GM06990 (cell line): ENCODE results near the gene ANTKMT.

Experiments
- DNase-seq: peaks from one replicate; pipeline ENCODE4 v3.0.0-alpha.2; 2011; ENCODE audit not compliant: insufficient read length; ENCODE audit errors: extremely low read depth
- H3K27me3 ChIP-seq: replicated peaks from 2 replicates; pipeline ENCODE4 v1.6.0; 2011; ENCODE audit warnings: low read length; ENCODE audit not compliant: control insufficient read depth, insufficient read depth
- H3K36me3 ChIP-seq: 2 replicates; pipeline ENCODE4 v1.5.1; 2011; ENCODE audit warnings: low read length; ENCODE audit not compliant: control insufficient read depth, insufficient read depth
- H3K4me3 ChIP-seq: replicated peaks from 2 replicates; pipeline ENCODE4 v1.5.1; 2011; ENCODE audit warnings: low read depth, mild to moderate bottlenecking, control low read depth, low read length
- TF ChIP-seq, protein P1 (sequence below): IDR thresholded peaks from 2 replicates; pipeline ENCODE4 v1.5.1; 2011; ENCODE audit warnings: low read length, control low read depth, mild to moderate bottlenecking, inconsistent platforms; ENCODE audit not compliant: insufficient read depth, poor library complexity, severe bottlenecking

Gene ANTKMT

GRCh38 chr16:730666-731509, 9.9 kb downstream of the ANTKMT start:
- H3K36me3 ChIP-seq = peaks cover 23% of the 10 kb centered on the region

DNA sequence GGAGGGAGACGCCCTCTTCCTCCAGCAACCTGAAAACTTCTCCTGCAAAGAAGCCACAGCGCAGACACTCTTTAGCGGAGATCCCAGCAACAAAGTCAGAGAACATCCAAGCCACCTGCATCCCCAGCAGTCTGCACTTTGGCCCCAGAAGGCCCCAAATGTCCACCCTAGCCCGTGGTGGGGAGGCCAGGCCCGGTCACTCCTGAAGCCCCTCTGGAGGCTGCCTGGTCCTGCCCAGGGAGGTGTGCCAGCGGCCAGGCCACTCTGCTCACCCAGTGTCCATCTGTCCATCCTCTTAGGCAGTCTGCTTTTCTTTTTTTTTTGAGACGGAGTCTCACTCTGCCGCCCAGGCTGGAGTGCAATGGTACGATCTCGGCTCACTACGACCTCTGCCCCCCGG, 11.4 kb downstream of the ANTKMT start:
- no peak for DNase-seq
- peaks cover 26% of the 10 kb centered on the region for H3K36me3 ChIP-seq
- no peak overlapping the region for H3K4me3 ChIP-seq
- H3K27me3 ChIP-seq = no peaks in the 10 kb centered on the region
- TF ChIP-seq, protein P1, sequence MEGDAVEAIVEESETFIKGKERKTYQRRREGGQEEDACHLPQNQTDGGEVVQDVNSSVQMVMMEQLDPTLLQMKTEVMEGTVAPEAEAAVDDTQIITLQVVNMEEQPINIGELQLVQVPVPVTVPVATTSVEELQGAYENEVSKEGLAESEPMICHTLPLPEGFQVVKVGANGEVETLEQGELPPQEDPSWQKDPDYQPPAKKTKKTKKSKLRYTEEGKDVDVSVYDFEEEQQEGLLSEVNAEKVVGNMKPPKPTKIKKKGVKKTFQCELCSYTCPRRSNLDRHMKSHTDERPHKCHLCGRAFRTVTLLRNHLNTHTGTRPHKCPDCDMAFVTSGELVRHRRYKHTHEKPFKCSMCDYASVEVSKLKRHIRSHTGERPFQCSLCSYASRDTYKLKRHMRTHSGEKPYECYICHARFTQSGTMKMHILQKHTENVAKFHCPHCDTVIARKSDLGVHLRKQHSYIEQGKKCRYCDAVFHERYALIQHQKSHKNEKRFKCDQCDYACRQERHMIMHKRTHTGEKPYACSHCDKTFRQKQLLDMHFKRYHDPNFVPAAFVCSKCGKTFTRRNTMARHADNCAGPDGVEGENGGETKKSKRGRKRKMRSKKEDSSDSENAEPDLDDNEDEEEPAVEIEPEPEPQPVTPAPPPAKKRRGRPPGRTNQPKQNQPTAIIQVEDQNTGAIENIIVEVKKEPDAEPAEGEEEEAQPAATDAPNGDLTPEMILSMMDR = no peak

More at GRCh38 chr16:730666-731509, 9.9 kb downstream of the ANTKMT start:
- no peak overlapping the region for H3K4me3 ChIP-seq
- H3K27me3 ChIP-seq = no peaks in the 10 kb centered on the region
- peak; percentile 10 for DNase-seq
- TF ChIP-seq, protein P1 = no peak

DNA sequence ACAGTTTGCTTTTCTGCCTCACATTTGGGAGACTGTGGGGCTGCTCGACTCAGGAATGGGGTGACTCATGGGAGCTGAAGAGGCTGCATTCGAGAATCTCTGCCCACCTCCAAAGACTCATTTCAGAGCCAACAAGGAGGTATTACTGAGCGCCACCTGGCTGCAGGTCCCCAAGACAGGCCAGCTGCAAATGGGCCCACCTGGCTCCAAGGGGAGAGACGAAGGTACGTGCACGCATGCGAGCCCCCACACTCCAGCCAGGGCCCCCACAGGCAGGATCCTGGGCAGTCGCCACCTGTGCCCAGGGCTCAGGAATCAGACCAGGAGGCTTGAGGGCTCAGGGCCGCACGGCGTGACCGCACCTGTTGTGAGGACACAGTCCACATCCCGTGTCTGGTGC, 12.0 kb downstream of the ANTKMT start:
- DNase-seq = peak; percentile 15
- Histone ChIP-seq H3K4me3 (no peak overlapping the region), H3K27me3 (no peaks in the 10 kb centered on the region), H3K36me3 (peaks cover 26% of the 10 kb centered on the region)
- TF ChIP-seq, protein P1 = no peak

- peaks cover 26% of the 10 kb centered on the region for H3K36me3 ChIP-seq
These were observed 12.6 kb downstream of the ANTKMT start for GRCh38 chr16:733382-734207.

DNA sequence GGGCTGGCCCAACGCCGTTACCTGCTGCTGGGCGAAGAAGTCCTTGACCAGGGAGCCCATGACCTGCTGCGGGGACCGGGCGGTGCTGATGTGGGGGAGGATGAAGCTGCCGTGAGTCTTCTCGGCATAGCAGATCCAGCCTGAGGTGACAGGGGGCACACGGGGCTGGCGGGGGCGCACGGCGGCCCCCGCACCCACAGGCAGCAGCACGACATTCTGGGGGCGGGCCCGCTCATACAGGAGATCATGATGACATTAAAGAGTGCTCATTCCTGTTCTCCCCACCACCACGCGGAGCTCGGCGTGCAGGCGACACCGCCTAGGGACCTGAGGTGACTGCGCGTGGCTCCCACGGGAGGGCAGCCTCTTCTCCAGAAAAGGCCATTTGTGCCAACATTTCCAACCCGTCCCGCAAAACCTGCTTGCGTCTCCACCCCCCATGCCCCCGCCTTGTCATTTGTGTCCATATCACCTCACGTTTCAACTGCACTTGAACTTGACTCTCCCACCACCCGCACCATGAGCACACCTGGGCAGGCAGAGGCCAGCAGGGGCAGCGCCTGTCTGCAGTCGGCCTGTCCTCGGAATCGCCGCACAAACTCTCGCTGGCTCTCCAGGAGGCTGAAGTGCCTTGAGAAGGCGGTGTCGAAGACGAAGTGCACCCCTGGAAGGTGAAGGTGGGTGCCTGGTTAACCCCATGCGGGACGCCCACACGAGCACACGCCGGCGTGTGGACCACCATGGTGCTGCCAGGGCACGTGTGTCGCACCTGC, 13.4 kb downstream of the ANTKMT start:
- TF ChIP-seq, protein P1 = no peak
- H3K27me3 ChIP-seq = no peaks in the 10 kb centered on the region
- peak; percentile 13 for DNase-seq
- no peak overlapping the region for H3K4me3 ChIP-seq
- peaks cover 26% of the 10 kb centered on the region for H3K36me3 ChIP-seq

More at GRCh38 chr16:733382-734207, 12.6 kb downstream of the ANTKMT start:
- Histone ChIP-seq H3K4me3 (no peak overlapping the region), H3K27me3 (no peaks in the 10 kb centered on the region)
- TF ChIP-seq, protein P1 = peak; percentile 58
- DNase-seq = peak; percentile 26
